IPS-20b (cell line): ENCODE data around the gene UCK2.

Source experiments
- H3K27ac ChIP-seq: one replicate; pipeline ENCODE4 v1.5.1; 2013; ENCODE audit warnings: low read length
- H3K27me3 ChIP-seq: 2 replicates; pipeline ENCODE4 v1.6.1; 2013; ENCODE audit warnings: mild to moderate bottlenecking, low read length, inconsistent platforms; ENCODE audit not compliant: insufficient read depth
- H3K36me3 ChIP-seq: 2 replicates; pipeline ENCODE4 v1.6.1; 2013; ENCODE audit warnings: low read depth, mild to moderate bottlenecking, inconsistent platforms, low read length, moderate library complexity; ENCODE audit not compliant: insufficient read depth
- H3K4me1 ChIP-seq: 2 replicates; pipeline ENCODE4 v1.6.1; 2013; ENCODE audit warnings: mild to moderate bottlenecking, control low read depth, inconsistent platforms, low read length, moderate library complexity; ENCODE audit not compliant: insufficient read depth
- H3K4me3 ChIP-seq: 2 replicates; pipeline ENCODE4 v1.5.1; 2013; ENCODE audit warnings: mild to moderate bottlenecking, low read length, inconsistent platforms
- H3K9ac ChIP-seq: 2 replicates; pipeline ENCODE4 v1.6.1; 2013; ENCODE audit warnings: low read depth, mild to moderate bottlenecking, inconsistent platforms, low read length, moderate library complexity
- H3K9me3 ChIP-seq: 2 replicates; pipeline ENCODE4 v1.6.1; 2013; ENCODE audit warnings: mild to moderate bottlenecking, low read depth, low read length, inconsistent platforms; ENCODE audit not compliant: insufficient read depth

The UCK2 gene

GRCh38 chr1:165823552-165824268 lies 3.7 kb upstream of the UCK2 start:
- Histone ChIP-seq H3K36me3 (no peaks in the 10 kb centered on the region), H3K9ac (no peak overlapping the region), H3K9me3 (no peaks in the 10 kb centered on the region), H3K27me3 (no peaks in the 10 kb centered on the region), H3K27ac (no peak overlapping the region), H3K4me1 (peaks cover 3% of the 10 kb centered on the region; the same call in 1 of the 2 replicates), H3K4me3 (no peak overlapping the region)

GRCh38 chr1:165824269-165824643 lies 3.2 kb upstream of the UCK2 start:
- no peak overlapping the region for H3K27ac ChIP-seq
- no peak overlapping the region for H3K9ac ChIP-seq
- H3K9me3 ChIP-seq, result no peaks in the 10 kb centered on the region
- no peaks in the 10 kb centered on the region for H3K27me3 ChIP-seq
- no peak overlapping the region for H3K4me3 ChIP-seq
- H3K4me1 ChIP-seq, result peaks cover 3% of the 10 kb centered on the region; the same call in 1 of the 2 replicates
- no peaks in the 10 kb centered on the region for H3K36me3 ChIP-seq

- no peak overlapping the region for H3K27ac ChIP-seq
- no peaks in the 10 kb centered on the region for H3K36me3 ChIP-seq
- H3K9ac ChIP-seq, result peak overlapping the region; percentile 56; the same call in 1 of the 2 replicates
- no peaks in the 10 kb centered on the region for H3K9me3 ChIP-seq
- no peaks in the 10 kb centered on the region for H3K27me3 ChIP-seq
- peak overlapping the region; percentile 95 for H3K4me3 ChIP-seq
- peaks cover 9% of the 10 kb centered on the region; the same call in 1 of the 2 replicates for H3K4me1 ChIP-seq
Observed at GRCh38 chr1:165826565-165827267, 698 bp upstream of the UCK2 start.

- H3K4me3 ChIP-seq, result peak overlapping the region; percentile 95
Observed at GRCh38 chr1:165828103-165828668, 772 bp downstream of the UCK2 start.

GRCh38 chr1:165828669-165829329 lies 1.4 kb downstream of the UCK2 start:
- H3K4me1 ChIP-seq, result peaks cover 15% of the 10 kb centered on the region
- peak overlapping the region; percentile 93 for H3K27ac ChIP-seq
- no peaks in the 10 kb centered on the region for H3K27me3 ChIP-seq
- H3K9ac ChIP-seq, result peak overlapping the region; percentile 99
- peak overlapping the region; percentile 95 for H3K4me3 ChIP-seq
- no peaks in the 10 kb centered on the region for H3K9me3 ChIP-seq
- H3K36me3 ChIP-seq, result no peaks in the 10 kb centered on the region

More at GRCh38 chr1:165828103-165828668, 772 bp downstream of the UCK2 start:
- no peaks in the 10 kb centered on the region for H3K36me3 ChIP-seq
- H3K4me1 ChIP-seq, result peaks cover 15% of the 10 kb centered on the region
- no peaks in the 10 kb centered on the region for H3K27me3 ChIP-seq
- H3K9me3 ChIP-seq, result no peaks in the 10 kb centered on the region
- peak overlapping the region; percentile 93 for H3K27ac ChIP-seq
- H3K9ac ChIP-seq, result peak overlapping the region; percentile 99

- Histone ChIP-seq H3K27ac (no peak overlapping the region), H3K27me3 (no peaks in the 10 kb centered on the region), H3K9ac (peak overlapping the region; percentile 99; the same call in 1 of the 2 replicates), H3K4me3 (peak overlapping the region; percentile 95), H3K9me3 (no peaks in the 10 kb centered on the region), H3K4me1 (peaks cover 15% of the 10 kb centered on the region), H3K36me3 (no peaks in the 10 kb centered on the region)
Observed at GRCh38 chr1:165829888-165830287, 2.5 kb downstream of the UCK2 start.

- Histone ChIP-seq H3K27me3 (no peaks in the 10 kb centered on the region), H3K27ac (no peak overlapping the region), H3K4me3 (no peak overlapping the region), H3K36me3 (no peaks in the 10 kb centered on the region), H3K9me3 (no peaks in the 10 kb centered on the region), H3K9ac (no peak overlapping the region), H3K4me1 (peaks cover 16% of the 10 kb centered on the region)
Observed at GRCh38 chr1:165831146-165831545, 3.7 kb downstream of the UCK2 start.

GRCh38 chr1:165832902-165833301 lies 5.5 kb downstream of the UCK2 start:
- no peaks in the 10 kb centered on the region for H3K9me3 ChIP-seq
- no peaks in the 10 kb centered on the region for H3K27me3 ChIP-seq
- no peak overlapping the region for H3K9ac ChIP-seq
- no peak overlapping the region for H3K27ac ChIP-seq
- peaks cover 11% of the 10 kb centered on the region; the same call in 1 of the 2 replicates for H3K36me3 ChIP-seq
- H3K4me1 ChIP-seq, result peaks cover 28% of the 10 kb centered on the region
- no peak overlapping the region for H3K4me3 ChIP-seq

GRCh38 chr1:165833358-165833757 lies 5.9 kb downstream of the UCK2 start:
- H3K36me3 ChIP-seq, result peaks cover 14% of the 10 kb centered on the region; the same call in 1 of the 2 replicates
- no peak overlapping the region for H3K4me3 ChIP-seq
- no peaks in the 10 kb centered on the region for H3K9me3 ChIP-seq
- H3K27ac ChIP-seq, result no peak overlapping the region
- no peak overlapping the region for H3K9ac ChIP-seq
- no peaks in the 10 kb centered on the region for H3K27me3 ChIP-seq
- peaks cover 28% of the 10 kb centered on the region for H3K4me1 ChIP-seq

GRCh38 chr1:165834229-165834628 lies 6.8 kb downstream of the UCK2 start:
- Histone ChIP-seq H3K4me1 (peaks cover 29% of the 10 kb centered on the region), H3K27me3 (no peaks in the 10 kb centered on the region)

GRCh38 chr1:165834881-165835280 lies 7.5 kb downstream of the UCK2 start:
- Histone ChIP-seq H3K36me3 (peaks cover 14% of the 10 kb centered on the region; the same call in 1 of the 2 replicates), H3K4me1 (peaks cover 27% of the 10 kb centered on the region), H3K27me3 (no peaks in the 10 kb centered on the region), H3K4me3 (no peak overlapping the region), H3K9me3 (no peaks in the 10 kb centered on the region), H3K27ac (no peak overlapping the region), H3K9ac (no peak overlapping the region)

More at GRCh38 chr1:165834229-165834628, 6.8 kb downstream of the UCK2 start:
- H3K9me3 ChIP-seq, result no peaks in the 10 kb centered on the region
- no peak overlapping the region for H3K4me3 ChIP-seq
- H3K36me3 ChIP-seq, result peaks cover 14% of the 10 kb centered on the region; the same call in 1 of the 2 replicates
- no peak overlapping the region for H3K9ac ChIP-seq
- no peak overlapping the region for H3K27ac ChIP-seq
